RWPE1 (cell line): ENCODE data around the gene FAM3B.
"Not testable (repeated sequence)": the region's sequence is repeated elsewhere in the genome, so short reads cannot be mapped to it uniquely, and the experiment has no call there.

Experiments used
- CTCF ChIA-PET: fragments of 350-600 bp; sonication (Branson Sonifier 250); formaldehyde crosslinking; extraction: SDS; loops from one replicate; lab custom pipeline; 2021; lab: Yijun Ruan, JAX
- POLR2A ChIA-PET: fragments of 400-600 bp; formaldehyde crosslinking; extraction: SDS; loops from one replicate; lab custom pipeline; 2020; ENCODE audit warnings: antibody characterized with exemption; ENCODE audit not compliant: low non-redundant PET; lab: Yijun Ruan, JAX
- DNase-seq: peaks from one replicate; pipeline ENCODE4 v3.0.0; 2012; ENCODE audit warnings: low spot score
- H3K27ac ChIP-seq: fragments of 450-650 bp; 2 replicates; pipeline ENCODE4 v1.5.1; 2017
- TF ChIP-seq, protein P1 (sequence below): fragments of 450-650 bp; conservative IDR thresholded peaks from 2 replicates; pipeline ENCODE4 v1.5.1; 2017; ENCODE audit warnings: low read depth, mild to moderate bottlenecking

The FAM3B gene

DNA sequence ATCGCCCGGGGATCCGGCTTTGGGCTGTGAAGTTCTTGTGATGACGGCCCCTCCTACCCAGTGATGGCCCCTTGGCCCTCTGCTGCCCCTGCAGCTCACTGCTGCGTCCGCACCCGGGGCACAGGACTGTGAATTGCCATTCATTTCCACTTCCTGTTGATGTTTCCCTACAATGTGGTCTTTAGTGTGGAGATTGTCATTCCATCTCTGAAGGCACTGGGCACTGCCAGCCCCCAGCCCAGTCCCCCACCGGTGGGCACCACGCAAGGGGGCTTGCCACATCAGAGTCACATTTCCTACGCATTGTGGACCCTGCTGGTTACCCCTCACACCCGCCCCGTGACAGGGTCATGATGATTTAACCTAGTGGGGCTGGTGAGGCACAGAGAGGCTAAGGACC lies 42.7 kb downstream of the FAM3B start:
- TF ChIP-seq, protein P1, sequence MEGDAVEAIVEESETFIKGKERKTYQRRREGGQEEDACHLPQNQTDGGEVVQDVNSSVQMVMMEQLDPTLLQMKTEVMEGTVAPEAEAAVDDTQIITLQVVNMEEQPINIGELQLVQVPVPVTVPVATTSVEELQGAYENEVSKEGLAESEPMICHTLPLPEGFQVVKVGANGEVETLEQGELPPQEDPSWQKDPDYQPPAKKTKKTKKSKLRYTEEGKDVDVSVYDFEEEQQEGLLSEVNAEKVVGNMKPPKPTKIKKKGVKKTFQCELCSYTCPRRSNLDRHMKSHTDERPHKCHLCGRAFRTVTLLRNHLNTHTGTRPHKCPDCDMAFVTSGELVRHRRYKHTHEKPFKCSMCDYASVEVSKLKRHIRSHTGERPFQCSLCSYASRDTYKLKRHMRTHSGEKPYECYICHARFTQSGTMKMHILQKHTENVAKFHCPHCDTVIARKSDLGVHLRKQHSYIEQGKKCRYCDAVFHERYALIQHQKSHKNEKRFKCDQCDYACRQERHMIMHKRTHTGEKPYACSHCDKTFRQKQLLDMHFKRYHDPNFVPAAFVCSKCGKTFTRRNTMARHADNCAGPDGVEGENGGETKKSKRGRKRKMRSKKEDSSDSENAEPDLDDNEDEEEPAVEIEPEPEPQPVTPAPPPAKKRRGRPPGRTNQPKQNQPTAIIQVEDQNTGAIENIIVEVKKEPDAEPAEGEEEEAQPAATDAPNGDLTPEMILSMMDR = no peak
- POLR2A ChIA-PET = no interaction called here
- no peak overlapping the region for H3K27ac ChIP-seq
- CTCF ChIA-PET = interaction anchor here (0.6 kb wide), 1 partner anchor 87 kb away, joined by 4 read pairs; no protein-coding TSS in a partner anchor
- DNase-seq = no peak

GRCh38 chr21:41359754-41360071 lies 43.1 kb downstream of the FAM3B start:
- DNase-seq, H3K27ac ChIP-seq, CTCF ChIA-PET, POLR2A ChIA-PET: not testable (repeated sequence)

DNA sequence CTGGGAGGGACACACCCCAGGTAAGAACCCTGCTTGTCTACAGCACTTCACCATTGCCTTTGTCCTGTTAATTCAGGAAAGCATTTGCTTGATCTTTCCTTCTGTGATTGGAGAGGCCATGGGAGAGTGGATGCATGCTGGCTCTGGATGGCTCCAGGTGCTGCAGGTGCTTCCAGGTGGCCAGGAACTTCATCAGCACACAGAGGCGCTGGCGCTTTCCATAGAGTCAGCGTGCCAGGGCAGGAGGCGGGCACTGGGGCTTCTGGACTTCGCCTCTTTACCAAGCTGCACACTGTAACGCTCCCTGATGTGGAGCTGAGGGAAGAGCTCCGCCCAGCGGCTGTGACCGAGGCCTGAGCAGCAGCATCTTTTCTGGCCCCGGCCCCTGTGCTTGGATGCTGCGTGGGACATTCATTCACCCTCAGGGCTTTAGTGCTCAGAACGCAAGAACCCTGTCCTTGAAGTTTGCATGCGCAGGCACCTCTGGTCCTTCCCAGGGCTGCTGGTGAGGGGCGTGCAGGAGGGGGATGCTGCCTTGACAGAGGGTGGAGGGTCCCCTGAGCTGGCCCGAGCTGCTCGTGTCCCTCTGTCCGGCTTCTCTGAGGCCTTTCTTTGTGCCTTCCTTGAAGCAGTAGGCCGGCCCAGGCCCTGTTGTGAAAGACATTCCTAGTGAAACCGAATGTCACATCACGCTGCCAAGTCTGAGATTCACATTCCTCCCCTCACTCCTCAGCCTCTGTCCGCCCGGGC lies 43.6 kb downstream of the FAM3B start:
- TF ChIP-seq, protein P1 = no peak
- no peak for DNase-seq
- ChIA-PET CTCF (no interaction called here), POLR2A (no interaction called here)
- H3K27ac ChIP-seq = no peak overlapping the region

DNA sequence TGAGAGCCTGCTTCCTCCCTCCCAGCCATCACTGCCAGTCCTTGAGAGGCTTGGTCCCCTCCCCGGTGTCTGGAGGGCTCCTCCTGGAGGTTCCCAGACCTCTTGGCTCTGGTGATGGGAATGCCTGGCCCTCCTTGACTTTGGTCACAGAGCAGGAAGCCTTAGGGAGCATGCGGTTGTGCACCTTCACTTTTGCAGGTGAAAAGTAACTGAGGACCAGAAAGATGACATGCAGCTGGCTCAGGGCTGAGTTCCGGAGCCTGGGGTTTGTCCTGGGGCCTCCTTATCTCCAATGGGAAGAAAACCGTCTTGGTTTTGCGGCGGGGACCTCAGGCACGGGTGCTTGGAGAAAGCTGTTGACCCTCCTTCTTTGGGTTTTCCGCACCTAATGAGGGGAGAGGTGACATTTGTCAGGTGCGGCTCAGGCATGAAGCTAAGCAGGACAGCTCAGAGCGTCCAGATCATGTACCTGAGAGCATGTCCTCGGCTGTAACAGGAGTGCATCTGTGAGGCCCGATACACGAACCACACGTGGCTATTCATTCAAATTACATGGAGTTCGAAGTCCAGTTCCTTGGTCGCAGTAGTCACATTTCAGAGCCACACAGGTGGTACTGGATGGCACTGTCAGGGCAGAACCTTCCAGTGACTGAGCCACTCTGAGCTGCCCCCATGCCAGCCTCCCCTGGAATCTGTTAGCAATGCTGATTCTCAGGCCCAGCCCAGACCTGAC lies 44.6 kb downstream of the FAM3B start:
- H3K27ac ChIP-seq = no peak overlapping the region
- CTCF ChIA-PET = no interaction called here
- TF ChIP-seq, protein P1 = no peak
- POLR2A ChIA-PET = no interaction called here
- DNase-seq = no peak

DNA sequence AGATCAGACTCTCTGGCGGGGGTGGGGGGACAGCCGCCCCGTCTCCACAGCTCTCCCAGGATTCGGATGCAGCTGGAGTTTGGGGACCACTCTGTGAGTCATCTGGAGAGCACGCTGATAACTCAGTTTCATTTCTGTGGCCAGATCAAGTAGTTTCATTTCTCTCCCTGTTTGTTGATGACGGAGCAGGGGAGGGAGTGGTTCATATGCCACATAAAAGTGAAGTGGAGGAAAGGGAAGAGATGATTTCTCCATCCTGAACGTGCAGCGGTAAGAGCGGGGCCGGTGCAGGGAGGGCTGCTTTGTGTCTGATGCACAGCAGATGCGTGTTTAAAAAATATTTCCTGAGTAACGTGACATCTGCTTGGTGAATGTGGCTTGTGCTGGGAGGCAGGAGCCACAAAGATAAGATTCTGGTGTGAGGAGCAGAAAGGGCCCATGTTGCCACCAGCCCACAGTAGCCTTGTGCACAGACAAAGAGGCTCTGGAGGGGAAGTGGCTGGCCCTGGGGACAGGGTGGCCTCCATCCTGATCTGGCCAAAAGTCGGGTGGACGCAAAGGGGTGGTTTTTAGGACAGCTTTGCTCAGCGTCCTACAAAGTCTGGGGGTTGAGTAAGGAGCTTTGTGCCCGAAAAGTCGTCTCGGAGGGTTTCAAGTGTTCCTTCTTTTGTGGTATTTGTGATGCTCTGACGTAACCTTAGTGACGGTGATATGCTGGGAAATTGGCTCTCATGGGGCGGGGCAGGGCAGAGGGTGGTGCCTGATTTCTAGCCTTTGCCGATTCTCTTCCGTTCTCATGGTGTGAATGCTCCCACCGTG lies 45.4 kb downstream of the FAM3B start, which contains the start of gene MX2:
TSS of gene MX2 (plus strand) at position 242 of the 819 bp plus-strand sequence. CDS start 14,880 bp downstream, outside the sequence.
- no peak within 1 kb of the TSS for H3K27ac ChIP-seq
- TF ChIP-seq, protein P1 = no peak
- POLR2A ChIA-PET = no interaction called here
- CTCF ChIA-PET = no interaction called here
- DNase-seq = peak; percentile 35

DNA sequence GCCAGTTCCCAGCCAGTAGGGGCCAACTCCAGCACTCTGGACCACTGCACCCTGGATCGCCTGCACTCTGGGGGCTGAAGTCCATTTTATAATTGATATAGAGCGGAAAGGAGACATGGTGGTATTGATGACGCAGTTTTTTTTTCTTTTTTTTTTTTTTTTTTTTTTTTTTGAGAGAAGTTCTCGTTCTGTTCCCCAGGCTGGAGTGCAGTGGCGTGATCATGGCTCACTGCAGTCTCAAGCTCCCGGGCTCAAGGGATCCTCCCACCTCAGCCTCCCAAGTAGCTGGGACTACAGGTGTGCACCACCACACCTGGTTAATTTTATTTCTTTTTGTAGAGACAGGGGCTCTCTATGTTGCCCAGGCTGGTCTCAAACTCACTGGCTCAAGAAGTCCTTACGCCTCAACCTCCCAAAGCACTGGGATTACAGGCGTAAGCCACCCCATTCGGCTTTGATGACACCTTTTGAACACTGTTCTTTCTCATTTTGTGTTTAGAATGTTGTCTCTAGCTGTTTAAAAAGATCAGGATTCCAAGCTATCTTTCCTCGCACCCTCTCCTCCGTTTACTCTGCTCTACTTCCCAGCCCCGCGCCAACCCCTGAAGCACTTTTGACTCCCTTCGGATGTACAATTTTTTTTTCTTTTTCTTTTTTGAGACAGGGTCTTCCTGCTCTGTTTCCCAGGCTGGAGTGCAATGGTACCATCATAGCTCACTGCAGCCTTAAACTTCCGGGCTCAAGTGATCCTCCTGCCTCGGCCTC lies 46.2 kb downstream of the FAM3B start:
- ChIA-PET POLR2A (no interaction called here), CTCF (no interaction called here)
- H3K27ac ChIP-seq = no peak overlapping the region
- no peak for DNase-seq
- TF ChIP-seq, protein P1 = no peak
